Eye (tissue), 1 donor: ENCODE measurements around the gene RDH5.

ENCODE experiments used
- DNase-seq: peaks from one replicate; pipeline ENCODE4 v3.0.0-alpha.2; 2015

Gene RDH5

GRCh38 chr12:55715169-55715764 lies 4.9 kb upstream of the RDH5 start:
- DNase-seq: no peak

DNA sequence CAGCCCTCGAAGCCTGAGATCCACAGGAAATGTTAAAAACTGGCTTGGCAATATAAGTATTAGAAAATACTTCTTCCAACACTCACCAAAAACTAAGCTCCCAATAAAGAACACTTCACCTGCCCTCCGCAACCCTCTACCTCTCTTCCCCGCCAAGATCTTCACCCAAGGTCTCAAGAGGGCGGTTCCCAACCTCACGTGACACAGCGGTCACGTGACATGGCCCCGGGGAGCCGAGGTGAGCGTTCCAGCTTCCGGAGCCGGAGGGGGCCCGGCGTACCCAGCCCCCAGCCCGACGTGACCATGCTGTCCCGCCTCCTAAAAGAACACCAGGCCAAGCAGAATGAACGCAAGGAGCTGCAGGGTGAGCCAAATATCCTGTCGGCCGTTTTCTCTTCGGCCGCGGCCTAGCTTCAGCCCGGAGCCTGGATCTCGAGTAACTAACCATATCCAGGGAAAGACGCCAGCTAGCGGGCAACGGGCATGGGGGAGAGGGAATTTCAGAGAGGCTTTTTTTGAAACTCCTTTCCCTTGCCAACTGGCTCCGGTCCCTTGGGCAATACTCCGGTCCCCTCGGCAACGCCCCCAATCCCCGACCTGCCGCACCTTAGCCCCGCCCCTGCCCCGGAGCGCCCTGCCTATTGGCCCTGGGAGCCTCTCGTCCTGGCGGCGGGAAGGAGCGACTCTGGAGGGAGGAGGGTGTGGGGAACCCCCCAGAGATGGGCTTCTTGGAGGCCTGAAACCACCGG lies 4.2 kb upstream of the RDH5 start, which contains the start of gene BLOC1S1:
BLOC1S1 (plus strand) TSS at position 214 of the 749 bp plus-strand sequence; CDS start at position 220, 6 bp downstream.
- DNase-seq: peak; percentile 97

- DNase-seq: no peak
Observed at GRCh38 chr12:55716582-55716957, 3.6 kb upstream of the RDH5 start.

DNA sequence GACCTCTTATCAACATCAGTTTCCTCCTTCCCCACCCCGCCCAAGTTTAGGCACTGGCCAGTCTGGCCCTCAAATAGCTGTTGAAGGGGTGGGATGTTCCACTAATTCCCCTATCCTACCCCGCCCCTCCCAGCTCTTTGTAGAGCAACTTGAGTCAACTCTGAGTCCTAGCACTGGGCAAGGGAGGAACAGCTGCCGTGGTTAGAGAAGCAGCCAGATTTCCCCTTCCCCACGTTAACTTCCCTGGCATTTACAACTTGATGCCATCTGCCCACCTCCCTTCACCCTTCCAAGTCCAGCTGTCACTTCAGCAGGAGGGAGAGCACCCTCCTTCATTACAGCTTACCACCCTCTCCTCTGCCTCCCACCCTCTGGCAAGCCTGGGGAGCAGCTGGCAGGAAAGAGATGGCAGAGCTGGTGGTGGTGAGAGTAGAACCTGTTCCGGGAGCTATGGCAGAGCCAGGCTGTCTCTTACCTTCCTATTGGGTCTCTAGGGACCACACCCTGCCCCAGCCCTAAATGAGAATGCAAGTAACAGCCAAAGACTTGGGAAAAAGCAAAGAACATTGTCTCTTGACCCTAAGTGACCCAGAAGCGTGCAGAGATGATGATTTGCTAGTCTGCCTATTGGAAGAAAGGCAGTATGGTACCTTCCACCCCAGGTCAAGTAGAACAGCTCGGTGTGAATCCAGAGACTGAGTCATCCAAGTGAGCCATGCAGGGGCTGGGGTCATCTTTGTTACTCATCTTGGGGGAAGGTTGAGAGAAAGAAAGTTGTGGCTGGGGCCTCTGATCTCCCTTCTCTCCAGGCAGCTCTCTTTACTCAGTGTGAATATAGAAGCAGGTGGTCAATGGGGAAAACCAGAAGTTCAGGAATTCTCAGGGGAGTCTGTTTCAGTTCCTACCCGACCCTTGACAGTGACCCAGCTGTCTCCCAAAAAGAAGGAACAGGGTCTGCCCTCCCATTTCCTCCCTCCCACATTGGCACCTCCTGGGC lies 2.9 kb upstream of the RDH5 start:
- no peak for DNase-seq

DNA sequence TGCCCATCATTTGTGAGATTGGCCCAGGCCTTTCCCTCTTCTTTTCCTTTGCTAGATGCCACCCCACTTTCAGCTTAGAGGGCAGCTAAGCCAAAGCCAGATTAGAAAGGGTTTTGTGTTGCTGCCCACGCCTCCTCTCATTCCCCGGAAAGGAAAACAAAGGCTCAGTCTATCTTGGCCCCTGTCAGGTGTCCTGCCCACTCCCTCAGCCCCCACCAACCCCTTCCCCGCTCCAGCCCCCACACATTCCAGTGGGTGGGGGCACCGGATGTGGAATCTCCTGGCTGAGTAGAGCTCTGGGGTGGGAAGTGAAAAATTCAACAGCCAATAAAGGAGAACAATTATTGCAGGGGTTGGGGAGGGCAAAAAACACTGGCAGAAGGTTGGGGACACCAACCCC lies 2.2 kb upstream of the RDH5 start:
- no peak for DNase-seq

GRCh38 chr12:55718624-55719275 lies 1.4 kb upstream of the RDH5 start:
- DNase-seq: no peak

- no peak for DNase-seq
Observed at GRCh38 chr12:55719371-55719770, 822 bp upstream of the RDH5 start.

- peak; percentile 39 for DNase-seq
Observed at GRCh38 chr12:55720894-55721444, 776 bp downstream of the RDH5 start.

DNA sequence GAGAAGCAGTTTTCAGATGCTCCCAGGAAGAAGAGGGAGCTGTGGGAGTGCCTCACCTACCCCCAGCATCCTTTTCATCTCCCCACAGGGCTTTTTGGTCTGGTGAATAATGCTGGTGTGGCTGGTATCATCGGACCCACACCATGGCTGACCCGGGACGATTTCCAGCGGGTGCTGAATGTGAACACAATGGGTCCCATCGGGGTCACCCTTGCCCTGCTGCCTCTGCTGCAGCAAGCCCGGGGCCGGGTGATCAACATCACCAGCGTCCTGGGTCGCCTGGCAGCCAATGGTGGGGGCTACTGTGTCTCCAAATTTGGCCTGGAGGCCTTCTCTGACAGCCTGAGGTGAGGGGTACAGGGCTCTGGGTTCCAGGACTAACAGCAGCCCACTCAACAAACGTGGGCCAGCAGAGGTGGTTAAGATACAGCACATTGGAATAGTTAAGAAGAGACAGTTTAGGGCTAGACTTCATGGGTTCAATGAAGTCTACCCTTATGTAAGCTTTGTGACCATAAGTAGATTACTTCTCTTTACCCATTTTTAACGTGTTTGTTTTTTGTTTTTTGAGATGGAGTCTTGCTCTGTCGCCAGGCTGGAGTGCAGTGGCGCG lies 1.5 kb downstream of the RDH5 start:
- DNase-seq: no peak

DNA sequence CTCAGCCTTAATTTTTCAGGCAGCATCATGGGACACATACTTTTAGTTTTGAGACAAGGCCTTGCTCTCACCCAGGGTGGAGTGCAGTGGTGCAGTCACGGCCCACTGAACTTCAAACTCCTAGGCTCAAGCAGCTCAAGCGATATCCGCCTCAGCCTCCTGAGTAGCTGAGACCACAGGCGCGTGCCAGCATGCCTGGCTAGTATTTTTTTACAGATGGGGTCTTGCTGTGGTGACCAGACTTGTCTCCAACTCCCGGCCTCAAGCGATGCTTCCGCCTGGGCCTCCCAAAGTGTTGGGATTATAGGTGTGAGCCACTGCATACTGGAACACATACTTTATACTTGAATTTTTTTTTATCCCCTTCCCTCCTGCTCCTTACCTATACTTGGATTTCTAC lies 2.8 kb downstream of the RDH5 start:
- DNase-seq: no peak

DNA sequence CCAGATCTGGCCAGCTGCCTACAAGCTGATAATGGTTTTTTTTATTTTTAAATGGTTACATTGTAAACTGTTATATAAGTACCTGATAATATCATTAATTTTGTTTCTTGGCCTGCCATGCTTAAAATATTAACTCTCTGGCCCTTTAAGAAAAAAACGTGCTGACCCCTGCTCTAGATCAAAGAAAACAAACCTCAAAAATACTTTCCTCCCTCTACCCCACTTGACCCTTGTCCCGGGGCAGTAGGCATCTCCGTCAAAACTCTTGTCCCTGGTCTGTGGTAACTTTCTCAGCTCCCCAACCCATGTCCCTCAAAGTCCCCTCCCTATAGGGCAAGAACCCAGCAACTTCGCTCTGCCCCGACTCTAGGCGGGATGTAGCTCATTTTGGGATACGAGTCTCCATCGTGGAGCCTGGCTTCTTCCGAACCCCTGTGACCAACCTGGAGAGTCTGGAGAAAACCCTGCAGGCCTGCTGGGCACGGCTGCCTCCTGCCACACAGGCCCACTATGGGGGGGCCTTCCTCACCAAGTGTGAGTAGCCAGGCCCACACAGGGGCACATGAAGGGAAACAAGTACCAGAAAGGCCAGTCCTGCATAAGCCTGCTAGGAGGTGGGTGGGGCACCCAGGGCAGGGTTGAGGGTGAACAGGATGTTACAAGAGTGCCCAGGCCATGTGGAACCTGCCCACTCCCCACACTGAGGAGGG lies 3.5 kb downstream of the RDH5 start:
- DNase-seq: no peak

GRCh38 chr12:55724226-55724939 lies 4.2 kb downstream of the RDH5 start:
- peak; percentile 77 for DNase-seq

DNA sequence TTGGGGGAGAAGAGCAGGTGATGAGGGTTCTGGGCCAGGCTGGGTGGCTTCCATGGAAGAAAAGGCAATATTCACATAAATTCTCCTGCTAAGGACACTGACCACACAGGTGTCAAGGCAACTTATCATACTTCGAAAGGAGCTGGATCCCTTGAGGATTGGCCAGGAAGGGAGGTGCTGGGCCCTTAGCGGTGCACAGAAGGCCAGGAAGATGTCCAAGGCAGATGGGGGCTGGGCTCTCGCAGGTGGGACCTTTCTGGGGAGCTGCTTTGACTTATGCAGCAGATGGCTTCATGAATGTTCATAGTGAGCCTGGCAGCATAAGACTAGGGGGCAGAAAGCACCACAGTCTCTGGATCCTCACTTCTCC lies 4.7 kb downstream of the RDH5 start:
- DNase-seq: no peak

GRCh38 chr12:55725556-55725955 lies 5.4 kb downstream of the RDH5 start:
- DNase-seq: no peak

DNA sequence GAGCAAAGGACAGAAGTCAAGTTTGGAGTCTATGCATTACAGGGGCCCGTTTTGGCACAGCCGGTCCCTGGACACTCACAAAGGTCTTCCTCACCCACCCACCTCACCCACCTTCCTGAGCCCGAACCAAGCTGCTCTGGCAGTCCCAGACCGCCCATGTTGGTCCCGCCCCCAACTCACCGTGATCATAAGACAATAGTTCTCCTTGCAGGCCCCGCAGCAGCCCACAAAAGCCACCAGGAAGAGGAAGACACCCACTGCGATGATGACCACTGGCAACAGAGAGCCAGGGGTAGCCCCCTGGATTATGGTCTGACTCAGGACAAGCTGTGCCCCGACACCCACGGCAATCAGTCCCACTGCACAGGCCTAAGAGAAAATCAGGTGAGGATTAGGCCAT lies 6.8 kb downstream of the RDH5 start:
- DNase-seq: no peak

DNA sequence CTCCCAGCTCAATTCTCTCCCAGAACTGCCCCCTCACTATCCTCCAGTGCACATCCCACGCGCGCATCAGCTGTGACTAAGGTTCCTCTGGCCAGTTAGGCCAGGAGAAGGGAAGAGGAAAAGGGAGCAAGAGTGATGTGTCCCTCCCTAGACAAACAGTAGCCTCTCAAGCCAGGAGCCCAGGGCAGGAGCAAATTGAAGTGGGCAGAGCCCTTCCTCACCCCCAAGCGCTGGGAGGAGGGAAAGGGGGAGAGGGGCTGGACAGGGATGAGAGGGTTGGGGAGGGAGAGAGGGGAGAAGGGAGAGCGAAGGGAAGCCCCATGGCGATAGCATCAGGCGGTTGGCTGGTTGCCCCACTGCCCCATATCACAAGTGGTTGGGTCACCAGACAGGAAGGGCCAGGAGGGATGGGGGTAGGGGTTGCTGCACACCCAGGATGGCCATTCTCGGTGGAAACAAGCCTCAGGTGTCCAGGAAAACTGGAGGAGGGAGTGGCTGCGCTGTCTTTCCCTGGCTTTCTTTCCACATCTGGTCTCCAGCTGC lies 7.5 kb downstream of the RDH5 start:
- no peak for DNase-seq

DNA sequence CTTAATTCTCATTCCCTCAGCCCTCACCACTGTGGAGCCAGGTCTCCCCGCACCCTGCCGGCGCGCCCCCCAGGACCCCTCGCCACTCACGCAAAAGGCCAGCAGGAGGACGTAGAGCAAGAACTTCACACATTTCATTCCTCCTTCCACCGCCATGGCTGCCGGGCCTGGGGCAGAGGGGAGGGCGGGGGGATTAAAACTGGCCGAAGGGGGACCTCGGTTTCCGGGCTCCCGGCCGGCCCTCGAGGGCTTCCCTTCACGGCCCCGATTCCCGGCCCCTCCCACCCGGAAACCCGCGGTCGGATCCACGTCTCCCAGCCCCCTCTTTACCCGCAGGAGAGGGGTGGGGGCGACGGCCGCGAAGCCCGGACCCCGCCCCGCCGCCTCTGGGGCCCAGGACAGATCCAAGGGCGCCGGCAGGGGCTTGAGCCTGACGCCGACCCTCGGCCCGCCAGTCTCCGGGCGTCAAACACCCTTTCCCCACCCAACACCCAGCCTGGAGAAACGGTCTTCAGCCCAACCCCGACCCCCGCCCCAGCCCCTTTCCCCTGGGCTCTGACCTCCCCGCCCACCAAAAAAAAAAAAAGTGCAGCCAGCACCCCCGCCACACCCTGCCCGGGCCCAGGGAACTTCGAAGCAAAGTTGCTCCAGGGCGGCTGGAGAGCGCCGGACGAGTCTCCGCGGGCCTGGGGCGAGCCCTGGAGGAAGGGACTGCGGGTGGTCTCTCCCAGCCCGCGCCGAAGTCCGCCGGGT lies 8.2 kb downstream of the RDH5 start:
- DNase-seq: peak; percentile 87

DNA sequence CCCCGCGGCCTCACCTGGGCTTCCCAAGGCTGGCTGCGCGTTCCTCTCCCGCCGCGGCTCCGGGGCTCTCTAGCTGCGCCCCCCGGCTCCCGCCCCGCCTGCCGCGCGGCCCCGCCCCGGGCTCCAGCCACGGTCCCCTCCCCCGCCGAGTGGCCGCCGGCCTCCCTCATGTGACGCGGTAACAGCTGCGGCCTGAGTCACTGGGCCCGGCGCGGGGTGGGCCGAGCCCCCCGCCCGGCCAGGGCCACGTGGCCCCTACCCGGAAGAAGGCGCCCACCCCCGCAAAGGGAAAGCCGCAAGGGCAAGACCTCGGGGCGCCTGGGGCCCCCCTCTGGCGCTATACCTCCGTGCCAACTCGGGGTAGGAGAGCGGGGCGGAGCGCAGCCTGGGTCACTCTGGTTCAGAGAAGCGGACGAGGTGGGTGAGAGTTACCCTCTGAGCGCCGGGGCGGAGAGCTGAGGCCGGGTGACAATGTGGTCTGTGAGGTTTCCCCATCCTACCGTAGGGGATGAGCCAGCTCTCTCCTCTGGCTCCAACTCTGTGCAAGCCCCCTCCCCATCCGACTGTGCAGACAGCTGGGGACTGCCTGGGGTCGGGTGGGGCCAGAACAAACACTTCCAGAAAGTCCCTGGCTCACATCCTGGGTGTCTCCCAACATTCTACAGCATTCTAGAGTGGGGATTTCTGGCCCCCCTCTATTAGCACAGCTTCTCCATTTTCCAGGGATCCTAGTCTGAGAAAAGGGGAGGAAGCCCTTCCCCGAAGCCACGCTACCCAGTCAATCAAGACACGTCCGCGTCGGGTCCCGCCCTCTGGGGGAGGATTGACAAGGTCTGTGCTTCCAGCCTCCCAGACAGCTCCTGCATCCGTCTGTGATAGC lies 9.0 kb downstream of the RDH5 start, which contains the start of gene CD63:
CD63 (minus strand) TSS at position 71 of the 880 bp plus-strand sequence. CDS start 668 bp downstream, outside the sequence.
- DNase-seq: peak; percentile 97
